B cell (primary cell): ENCODE measurements around the gene APOC1. TPM values are rescaled to one million over a fixed set of nuclear protein-coding genes. Genes with fewer than 3 reads are reported as not detected.

ENCODE experiments used
- ATAC-seq: fragments of 200-7000 bp; cut with Tn5 transposase; one replicate; pipeline ENCODE4 v1.10.0; 2021; ENCODE audit warnings: low read depth, mild to moderate bottlenecking, moderate number of reproducible peaks, moderate library complexity
- CTCF ChIA-PET: fragments of 350-600 bp; sonication (Branson Sonifier 250); formaldehyde crosslinking; loops from one replicate; lab custom pipeline; 2021; ENCODE audit warnings: antibody characterized with exemption, inconsistent platforms; lab: Charles Lee
- POLR2A ChIA-PET: fragments of 350-600 bp; sonication (Branson Sonifier 250); formaldehyde crosslinking; loops from one replicate; lab custom pipeline; 2021; ENCODE audit warnings: antibody characterized with exemption; lab: Charles Lee
- DNase-seq: peaks from one replicate; pipeline ENCODE4 v3.0.0; 2013
- H2AFZ ChIP-seq: 2 replicates; pipeline ENCODE4 v1.6.1; 2012; ENCODE audit warnings: mild to moderate bottlenecking, low read depth, low read length; ENCODE audit not compliant: insufficient read depth, poor library complexity, severe bottlenecking
- H3K27ac ChIP-seq, 2 donors: 1 replicate in 1 of 2; 2 replicates in 1 of 2; pipeline ENCODE4 v1.5.1; 2012 to 2013; ENCODE audit warnings: low read length in 2 of 2, mild to moderate bottlenecking in 2 of 2, moderate library complexity in 1 of 2
- H3K27me3 ChIP-seq, 4 experiments: fragments of 200-600 bp in 1 of 4; sonication (generic) in 1 of 4; replicated peaks in 1 of 4; 1 replicate in 2 of 4; 2 replicates in 2 of 4; pipeline versions ENCODE4 v1.6.1 to v1.7.0; 2013 to 2016; ENCODE audit warnings: low read length in 3 of 4, mild to moderate bottlenecking in 2 of 4, mixed read lengths in 1 of 4, moderate library complexity in 1 of 4; ENCODE audit not compliant: insufficient read depth in 4 of 4, control insufficient read depth in 3 of 4; ENCODE audit errors: control extremely low read depth in 1 of 4
- H3K36me3 ChIP-seq, 2 experiments: replicated peaks in 1 of 2; 1 replicate in 1 of 2; 2 replicates in 1 of 2; pipeline versions ENCODE4 v1.6.1 to v1.7.1; 2013; ENCODE audit warnings: low read length in 1 of 2; ENCODE audit not compliant: insufficient read depth in 2 of 2, control insufficient read depth in 1 of 2; ENCODE audit errors: control extremely low read depth in 1 of 2, extremely low read depth in 1 of 2
- H3K4me1 ChIP-seq, 2 donors: fragments of 200-600 bp in 1 of 2; sonication (generic) in 1 of 2; 1 replicate in 1 of 2; 2 replicates in 1 of 2; pipeline versions ENCODE4 v1.5.1 to v1.6.1; 2013 to 2017; ENCODE audit warnings: low read length in 2 of 2; ENCODE audit not compliant: control insufficient read depth in 2 of 2, insufficient read depth in 2 of 2
- H3K4me2 ChIP-seq: replicated peaks from 2 replicates; pipeline ENCODE3; 2012; ENCODE audit warnings: mild to moderate bottlenecking, low read depth, low read length; ENCODE audit not compliant: poor library complexity, severe bottlenecking
- H3K4me3 ChIP-seq, 5 experiments: fragments of 200-600 bp in 1 of 5; sonication (generic) in 1 of 5; 1 replicate in 3 of 5; 2 replicates in 2 of 5; pipeline versions ENCODE4 v1.5.1 to v1.7.0; 2011 to 2016; ENCODE audit warnings: low read length in 4 of 5, mild to moderate bottlenecking in 4 of 5, low read depth in 2 of 5, control low read depth in 1 of 5, moderate library complexity in 1 of 5; ENCODE audit not compliant: insufficient read depth in 1 of 5; ENCODE audit errors: control extremely low read depth in 1 of 5, extremely low read depth in 1 of 5
- H3K79me2 ChIP-seq: fragments of 200-600 bp; sonication (generic); one replicate; pipeline ENCODE4 v1.6.0; 2016; ENCODE audit warnings: low read length; ENCODE audit not compliant: control insufficient read depth, insufficient read depth
- H3K9ac ChIP-seq: fragments of 200-600 bp; sonication (generic); 2 replicates; pipeline ENCODE4 v1.6.1; 2017; ENCODE audit warnings: mild to moderate bottlenecking, low read length, moderate library complexity
- H3K9me3 ChIP-seq, 3 donors: one replicate each; pipeline versions ENCODE4 v1.6.1 to v1.7.1; 2013; ENCODE audit warnings: low read length in 2 of 3; ENCODE audit not compliant: control insufficient read depth in 2 of 3, insufficient read depth in 1 of 3; ENCODE audit errors: control extremely low read depth in 1 of 3
- H4K20me1 ChIP-seq: 2 replicates; pipeline ENCODE4 v1.6.0; 2012; ENCODE audit warnings: mild to moderate bottlenecking, low read length; ENCODE audit not compliant: insufficient read depth, control insufficient read depth, poor library complexity, severe bottlenecking
- H3K27ac Mint-ChIP-seq: one replicate; pipeline ENCODE4 v1.8.0; 2021; ENCODE audit warnings: mixed read lengths
- H3K27me3 Mint-ChIP-seq: one replicate; pipeline ENCODE4 v1.8.0; 2021; ENCODE audit warnings: mixed read lengths
- H3K4me1 Mint-ChIP-seq: one replicate; pipeline ENCODE4 v1.8.0; 2021; ENCODE audit warnings: mixed read lengths
- H3K4me3 Mint-ChIP-seq: one replicate; pipeline ENCODE4 v1.8.0; 2021; ENCODE audit warnings: mixed read lengths
- H3K9me3 Mint-ChIP-seq: one replicate; pipeline ENCODE4 v1.8.0; 2022; ENCODE audit warnings: mixed read lengths; ENCODE audit not compliant: insufficient read depth
- EZH2 ChIP-seq: IDR thresholded peaks from 2 replicates; pipeline ENCODE4 v1.6.1; 2012; ENCODE audit warnings: borderline replicate concordance, low read depth, mild to moderate bottlenecking, moderate library complexity, low read length; ENCODE audit not compliant: insufficient read depth, poor library complexity, severe bottlenecking
- WGBS: methylation state at CpG from one replicate; pipeline ENCODE4 v1.1.5; 2013; ENCODE audit warnings: missing lambda C conversion rate; ENCODE audit not compliant: insufficient coverage; 5-methylcytosine and 5-hydroxymethylcytosine counted together
- intact Hi-C: fragments of 100-400 bp; cut with micrococcal nuclease; formaldehyde crosslinking; loops from one replicate; pipeline ENCODE4 v1.10.0; 2022
- polyA plus RNA-seq: library from polyadenylated mRNA; depleted of rRNA; stranded (reverse); fragments of >200 nt; gene quantifications from 2 replicates; pipeline ENCODE4 v1.2.3, GENCODE V29; 2012
- total RNA-seq, 2 donors: library from RNA; stranded (reverse); fragments of 120-200 nt in 1 of 2; gene quantifications; 1 replicate in 1 of 2; 2 replicates in 1 of 2; pipeline versions ENCODE4 v1.2.3 to v1.2.4, GENCODE V29; 2013 to 2022
- TF ChIP-seq, protein P1 (sequence below): fragments of 200-600 bp; IDR thresholded peaks from one replicate; pipeline ENCODE4 v1.8.0; 2022; ENCODE audit warnings: antibody characterized with exemption, mild to moderate bottlenecking

The APOC1 gene
- total and polyA plus RNA-seq, 2 donors (not counting 1 experiment from before 2014, with no cell fraction given), result not detected

DNA sequence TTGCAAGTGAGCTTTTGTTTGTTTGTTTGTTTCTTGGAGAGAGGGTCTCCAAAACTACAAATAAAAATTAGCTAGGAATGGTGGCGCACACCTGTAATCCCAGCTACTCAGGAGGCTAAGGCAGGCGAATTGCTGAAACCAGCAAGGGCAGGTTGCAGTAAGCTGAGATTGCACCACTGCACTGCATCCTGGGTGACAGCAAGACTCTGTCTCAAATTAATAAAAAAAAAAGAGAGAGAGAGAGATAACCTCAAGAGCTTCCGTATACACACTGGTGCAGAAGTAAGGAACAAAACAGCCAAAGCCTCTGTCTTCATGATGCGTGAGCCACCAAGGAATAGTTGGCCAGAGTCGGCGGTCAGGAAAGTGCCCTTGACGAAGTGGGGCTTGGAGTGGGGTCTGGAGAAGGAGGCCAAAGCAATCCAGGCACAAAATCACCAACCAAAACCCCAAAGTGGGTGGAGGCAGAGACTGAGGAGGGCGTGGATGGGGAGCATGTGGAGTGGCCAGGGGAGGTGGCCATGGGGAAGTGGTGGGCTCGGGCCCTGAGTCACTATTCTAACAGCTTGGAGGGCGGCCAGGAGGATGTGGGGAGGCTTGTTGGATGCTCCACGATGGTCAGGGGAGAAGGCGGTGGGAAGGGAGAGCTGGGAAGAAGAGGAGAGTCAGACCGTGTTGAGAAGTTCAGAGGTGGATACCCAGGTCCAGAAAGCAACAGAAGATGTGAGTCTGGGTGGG is 44.5 kb upstream of the APOC1 start:
- POLR2A ChIA-PET, result no interaction called here

DNA sequence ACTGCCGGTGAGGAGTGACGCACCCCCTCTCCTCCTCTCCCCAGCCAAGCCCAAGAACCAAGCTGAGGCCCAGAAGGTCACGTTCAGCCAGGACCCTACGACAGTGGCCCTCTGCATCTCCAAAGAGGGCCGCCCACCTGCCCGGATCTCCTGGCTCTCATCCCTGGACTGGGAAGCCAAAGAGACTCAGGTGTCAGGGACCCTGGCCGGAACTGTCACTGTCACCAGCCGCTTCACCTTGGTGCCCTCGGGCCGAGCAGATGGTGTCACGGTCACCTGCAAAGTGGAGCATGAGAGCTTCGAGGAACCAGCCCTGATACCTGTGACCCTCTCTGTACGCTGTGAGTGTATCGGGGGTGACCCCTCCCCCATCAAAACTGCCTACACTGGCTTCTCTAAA is 42.6 kb upstream of the APOC1 start:
- H3K9me3 Mint-ChIP-seq, result no peaks in the 10 kb centered on the region
- Histone ChIP-seq H2AFZ (no peak overlapping the region), H4K20me1 (no peaks in the 10 kb centered on the region), H3K9ac (no peak overlapping the region), H3K9me3 (no peaks in the 10 kb centered on the region), H3K79me2 (no peaks in the 10 kb centered on the region), H3K4me2 (no peak overlapping the region), H3K27me3 (peaks cover 0 to 3% (median 0%) of the 10 kb centered on the region in 4 experiments), H3K27ac (no peak overlapping the region), H3K36me3 (no peaks in the 10 kb centered on the region), H3K4me3 (no peak overlapping the region), H3K4me1 (no peaks in the 10 kb centered on the region)
- TF ChIP-seq EZH2, result no peak
- TF ChIP-seq, protein P1, sequence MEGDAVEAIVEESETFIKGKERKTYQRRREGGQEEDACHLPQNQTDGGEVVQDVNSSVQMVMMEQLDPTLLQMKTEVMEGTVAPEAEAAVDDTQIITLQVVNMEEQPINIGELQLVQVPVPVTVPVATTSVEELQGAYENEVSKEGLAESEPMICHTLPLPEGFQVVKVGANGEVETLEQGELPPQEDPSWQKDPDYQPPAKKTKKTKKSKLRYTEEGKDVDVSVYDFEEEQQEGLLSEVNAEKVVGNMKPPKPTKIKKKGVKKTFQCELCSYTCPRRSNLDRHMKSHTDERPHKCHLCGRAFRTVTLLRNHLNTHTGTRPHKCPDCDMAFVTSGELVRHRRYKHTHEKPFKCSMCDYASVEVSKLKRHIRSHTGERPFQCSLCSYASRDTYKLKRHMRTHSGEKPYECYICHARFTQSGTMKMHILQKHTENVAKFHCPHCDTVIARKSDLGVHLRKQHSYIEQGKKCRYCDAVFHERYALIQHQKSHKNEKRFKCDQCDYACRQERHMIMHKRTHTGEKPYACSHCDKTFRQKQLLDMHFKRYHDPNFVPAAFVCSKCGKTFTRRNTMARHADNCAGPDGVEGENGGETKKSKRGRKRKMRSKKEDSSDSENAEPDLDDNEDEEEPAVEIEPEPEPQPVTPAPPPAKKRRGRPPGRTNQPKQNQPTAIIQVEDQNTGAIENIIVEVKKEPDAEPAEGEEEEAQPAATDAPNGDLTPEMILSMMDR, result no peak
- no peak for ATAC-seq
- 98% methylated on average over 14 of the region's 14 CpGs for WGBS
- POLR2A ChIA-PET, result interaction anchor here (0.6 kb wide), 1 partner anchor 12 kb away, joined by 8 read pairs; no protein-coding TSS in a partner anchor
- H3K27me3 Mint-ChIP-seq, result peaks cover 10% of the 10 kb centered on the region
- H3K4me1 Mint-ChIP-seq, result no peaks in the 10 kb centered on the region
- no peak for DNase-seq
- CTCF ChIA-PET, result no interaction called here
- intact Hi-C loops, result no loop called here
- H3K27ac Mint-ChIP-seq, result no peak overlapping the region
- H3K4me3 Mint-ChIP-seq, result no peak overlapping the region

More for the DNA sequence above, 44.5 kb upstream of the APOC1 start:
- no peaks in the 10 kb centered on the region for H3K4me1 Mint-ChIP-seq
- H3K9me3 Mint-ChIP-seq, result no peaks in the 10 kb centered on the region
- Histone ChIP-seq H3K4me1 (no peaks in the 10 kb centered on the region), H3K27ac (no peak overlapping the region), H2AFZ (no peak overlapping the region), H3K9ac (no peak overlapping the region), H4K20me1 (no peaks in the 10 kb centered on the region), H3K4me2 (no peak overlapping the region), H3K79me2 (no peaks in the 10 kb centered on the region), H3K9me3 (no peaks in the 10 kb centered on the region), H3K4me3 (no peak overlapping the region), H3K27me3 (peaks cover 0 to 3% (median 0%) of the 10 kb centered on the region in 4 experiments), H3K36me3 (no peaks in the 10 kb centered on the region)
- peaks cover 9% of the 10 kb centered on the region for H3K27me3 Mint-ChIP-seq
- intact Hi-C loops, result no loop called here
- CTCF ChIA-PET, result no interaction called here
- TF ChIP-seq, protein P1, result no peak
- no peak for TF ChIP-seq EZH2
- no peak for ATAC-seq
- no peak overlapping the region for H3K4me3 Mint-ChIP-seq
- no peak for DNase-seq
- 55% methylated on average over 10 of the region's 13 CpGs for WGBS
- H3K27ac Mint-ChIP-seq, result no peak overlapping the region
